Measurements from ENCODE around the gene AQP7. TPM values are rescaled to one million over a fixed set of nuclear protein-coding genes. Genes with fewer than 3 reads are reported as not detected.

The AQP7 gene
- total RNA-seq, 1 experiment from 2014 or later: 2.2 TPM

DNA sequence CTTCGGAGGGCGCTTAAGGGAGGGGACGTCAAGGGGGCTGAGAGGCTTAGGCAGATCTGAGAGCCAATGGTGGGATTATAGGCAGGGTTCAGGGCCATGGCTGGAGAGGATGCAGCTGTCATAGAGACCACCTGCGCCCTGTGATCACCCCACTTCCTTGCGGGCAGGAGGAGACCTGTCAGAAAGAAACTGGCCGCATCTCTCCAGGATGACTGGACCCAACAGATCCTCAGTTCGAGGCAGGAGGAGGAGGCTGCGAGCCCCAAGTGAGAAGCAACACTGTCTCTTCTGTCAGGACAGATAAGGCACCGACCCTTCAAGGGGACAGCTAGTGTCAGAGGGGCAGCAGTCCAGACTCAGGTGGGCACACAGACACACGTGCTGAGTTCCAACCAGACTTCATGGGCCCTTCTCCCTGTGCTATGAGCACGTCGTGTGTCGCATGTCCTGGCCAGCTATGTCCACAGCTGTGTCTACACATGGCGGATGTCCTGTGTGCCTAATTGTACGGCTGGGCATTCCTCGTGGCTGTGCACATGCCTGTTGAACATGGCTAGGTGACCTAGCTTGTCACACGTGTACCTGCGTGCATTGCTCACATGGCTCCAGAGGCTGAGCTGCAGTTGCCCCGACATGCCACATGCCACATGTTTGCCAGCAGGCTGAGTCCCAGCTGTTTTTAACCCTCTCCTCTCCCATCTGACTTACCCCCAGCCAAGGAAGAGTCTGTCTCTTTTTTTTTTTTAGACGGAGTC, 45.6 kb upstream of the AQP7 start:
- no peak overlapping the region for H3K27ac Mint-ChIP-seq (ENCODE audit: unreplicated experiment)
- H3K4me1 ChIP-seq: peaks cover 52% of the 10 kb centered on the region
- CTCF ChIA-PET: interaction anchor here (0.6 to 2.6 kb wide), 12 partner anchors 9 to 176 kb away, joined by 4 to 30 read pairs (median 8); partner anchors contain the start of gene NOL6
- H3K9me3 Mint-ChIP-seq (ENCODE audit: unreplicated experiment): no peaks in the 10 kb centered on the region
- H3K4me3 ChIP-seq (ENCODE audit: low read depth, low read length): peak overlapping the region; percentile 62
- no peaks in the 10 kb centered on the region for H3K36me3 ChIP-seq (ENCODE audit: control insufficient read depth, insufficient read depth, low read length)
- peak in 1 of 2 experiments; percentile 24 for DNase-seq
- no peaks in the 10 kb centered on the region for H3K9me3 ChIP-seq
- TF ChIP-seq, protein P1, sequence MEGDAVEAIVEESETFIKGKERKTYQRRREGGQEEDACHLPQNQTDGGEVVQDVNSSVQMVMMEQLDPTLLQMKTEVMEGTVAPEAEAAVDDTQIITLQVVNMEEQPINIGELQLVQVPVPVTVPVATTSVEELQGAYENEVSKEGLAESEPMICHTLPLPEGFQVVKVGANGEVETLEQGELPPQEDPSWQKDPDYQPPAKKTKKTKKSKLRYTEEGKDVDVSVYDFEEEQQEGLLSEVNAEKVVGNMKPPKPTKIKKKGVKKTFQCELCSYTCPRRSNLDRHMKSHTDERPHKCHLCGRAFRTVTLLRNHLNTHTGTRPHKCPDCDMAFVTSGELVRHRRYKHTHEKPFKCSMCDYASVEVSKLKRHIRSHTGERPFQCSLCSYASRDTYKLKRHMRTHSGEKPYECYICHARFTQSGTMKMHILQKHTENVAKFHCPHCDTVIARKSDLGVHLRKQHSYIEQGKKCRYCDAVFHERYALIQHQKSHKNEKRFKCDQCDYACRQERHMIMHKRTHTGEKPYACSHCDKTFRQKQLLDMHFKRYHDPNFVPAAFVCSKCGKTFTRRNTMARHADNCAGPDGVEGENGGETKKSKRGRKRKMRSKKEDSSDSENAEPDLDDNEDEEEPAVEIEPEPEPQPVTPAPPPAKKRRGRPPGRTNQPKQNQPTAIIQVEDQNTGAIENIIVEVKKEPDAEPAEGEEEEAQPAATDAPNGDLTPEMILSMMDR (IDR thresholded peaks at IDR 0.05; ENCODE audit: insufficient read depth in 1 of 2, low read depth in 1 of 2, low read length in 1 of 2, severe bottlenecking in 1 of 2, unreplicated experiment in 1 of 2): no peak
- POLR2A ChIA-PET: interaction anchor here (1.0 to 1.2 kb wide), 3 partner anchors 12 to 63 kb away, joined by 3 to 12 read pairs (median 4); partner anchors contain the start of gene NOL6
- H3K27me3 Mint-ChIP-seq (ENCODE audit: insufficient read depth, unreplicated experiment): no peaks in the 10 kb centered on the region
- peaks cover 10% of the 10 kb centered on the region for H3K36me3 Mint-ChIP-seq (ENCODE audit: insufficient read depth, unreplicated experiment)
- peaks cover 35% of the 10 kb centered on the region for H3K4me1 Mint-ChIP-seq (ENCODE audit: low read depth, unreplicated experiment)
- no TSS peak for BruUV-seq (replicated peaks)
- intact Hi-C loops (cut with micrococcal nuclease; ENCODE audit: unreplicated experiment): loop anchor here (5.0 kb wide), 1 partner anchor 71 kb away; no protein-coding TSS in a partner anchor
- H3K27me3 ChIP-seq (replicated peaks; ENCODE audit: control insufficient read depth, insufficient read depth, low read length): no peaks in the 10 kb centered on the region
- H3K4me3 Mint-ChIP-seq (ENCODE audit: unreplicated experiment): peak overlapping the region; percentile 77

DNA sequence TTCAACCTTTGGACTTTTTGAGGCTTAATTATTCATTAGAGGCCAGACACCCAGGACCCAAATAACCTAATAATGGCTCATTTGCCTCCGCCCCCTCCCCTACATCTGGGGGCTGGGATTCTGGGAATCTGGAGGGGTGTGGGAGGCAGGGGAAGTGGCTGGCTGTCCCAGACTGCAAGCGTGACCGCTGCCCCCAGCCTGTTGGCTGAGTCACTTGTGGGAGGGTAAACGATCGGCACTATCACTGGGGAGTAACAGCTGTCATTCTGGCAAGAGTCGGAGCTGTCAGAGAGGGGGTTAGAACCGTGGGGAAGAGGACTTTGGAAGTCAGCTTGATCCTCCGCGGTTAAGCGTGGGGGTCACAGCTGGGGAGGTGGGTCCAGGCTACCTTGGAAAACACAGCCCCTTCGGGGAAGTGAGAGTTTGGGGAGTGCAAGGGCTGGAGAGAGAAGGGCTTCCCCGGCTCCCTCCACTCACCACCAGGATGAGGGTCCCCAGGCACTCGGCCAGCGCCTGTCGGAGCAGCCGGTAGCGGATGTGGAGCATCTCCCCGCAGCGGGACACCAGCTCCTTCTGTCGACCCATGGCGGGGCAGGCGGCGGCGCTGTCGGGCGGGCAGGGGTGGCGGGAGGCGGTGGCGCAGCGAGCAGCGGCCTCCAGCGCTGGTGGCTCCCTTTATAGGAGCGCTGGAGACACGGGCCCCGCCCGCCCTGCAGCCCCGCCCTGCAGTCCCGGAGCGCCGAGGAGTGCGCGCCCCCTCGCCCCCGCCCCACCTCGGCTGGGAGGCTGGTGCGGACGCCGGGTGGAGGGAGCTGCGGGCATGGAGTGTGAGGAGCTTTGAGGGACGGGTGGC, 44.8 kb upstream of the AQP7 start, which contains the start of gene AQP3:
Gene AQP3 (minus strand): TSS at position 648 of the 853 bp plus-strand sequence. CDS start 63 bp downstream, at position 585.
- Histone ChIP-seq H3K9me3 (no peaks in the 10 kb centered on the region), H3K27me3 (replicated peaks; ENCODE audit: control insufficient read depth, insufficient read depth, low read length) (no peaks in the 10 kb centered on the region), H3K4me1 (peaks cover 49% of the 10 kb centered on the region), H3K36me3 (ENCODE audit: control insufficient read depth, insufficient read depth, low read length) (no peaks in the 10 kb centered on the region; the same call in 1 of the 2 replicates), H3K4me3 (ENCODE audit: low read depth, low read length) (peak within 1 kb of the TSS; percentile 62)
- no TSS peak for BruUV-seq (replicated peaks)
- H3K36me3 Mint-ChIP-seq (ENCODE audit: insufficient read depth, unreplicated experiment): peaks cover 11% of the 10 kb centered on the region
- POLR2A ChIA-PET: interaction anchor here (0.6 to 1.2 kb wide), 7 partner anchors 10 to 64 kb away, joined by 3 to 12 read pairs (median 4); partner anchors contain the start of gene NOL6
- no peaks in the 10 kb centered on the region for H3K9me3 Mint-ChIP-seq (ENCODE audit: unreplicated experiment)
- DNase-seq: peak; percentile 82 to 85
- peaks cover 30% of the 10 kb centered on the region for H3K4me1 Mint-ChIP-seq (ENCODE audit: low read depth, unreplicated experiment)
- peak within 1 kb of the TSS; percentile 62 for H3K27ac Mint-ChIP-seq (ENCODE audit: unreplicated experiment)
- H3K27me3 Mint-ChIP-seq (ENCODE audit: insufficient read depth, unreplicated experiment): no peaks in the 10 kb centered on the region
- CTCF ChIA-PET: interaction anchor here (0.6 to 2.6 kb wide), 17 partner anchors 10 to 543 kb away, joined by 3 to 30 read pairs (median 5); partner anchors contain the start of gene NOL6
- peak within 1 kb of the TSS; percentile 77 for H3K4me3 Mint-ChIP-seq (ENCODE audit: unreplicated experiment)
- TF ChIP-seq, protein P1 (IDR thresholded peaks at IDR 0.05; ENCODE audit: insufficient read depth in 1 of 2, low read depth in 1 of 2, low read length in 1 of 2, severe bottlenecking in 1 of 2, unreplicated experiment in 1 of 2): peak; percentile 33
- intact Hi-C loops (cut with micrococcal nuclease; ENCODE audit: unreplicated experiment): loop anchor here (5.0 kb wide), 1 partner anchor 70 kb away; no protein-coding TSS in a partner anchor
